Lung (tissue), 12 donors: ENCODE data around the gene EPHB2. TPM values are rescaled to one million over a fixed set of nuclear protein-coding genes. Genes with fewer than 3 reads are reported as not detected.
"Not testable (repeated sequence)": the region's sequence is repeated elsewhere in the genome, so short reads cannot be mapped to it uniquely, and the experiment has no call there.

Experiments used
- ATAC-seq: fragments of 200-7000 bp; cut with Tn5 transposase; one replicate; pipeline ENCODE4 v1.9.1; 2020; ENCODE audit warnings: moderate number of reproducible peaks; ENCODE audit not compliant: insufficient read depth, low FRiP score
- DNase-seq, 3 donors: peaks; one replicate each; pipeline ENCODE4 v3.0.0-alpha.2; 2013 to 2017
- H3K27ac ChIP-seq, 2 donors: one replicate each; pipeline ENCODE4 v1.5.1; 2013; ENCODE audit warnings: mild to moderate bottlenecking in 2 of 2, moderate library complexity in 2 of 2, control low read depth in 1 of 2, inconsistent platforms in 1 of 2, low read depth in 1 of 2, low read length in 1 of 2
- H3K27me3 ChIP-seq, 3 donors: one replicate each; pipeline ENCODE4 v1.5.1; 2013; ENCODE audit warnings: low read length in 2 of 3; ENCODE audit not compliant: control insufficient read depth in 3 of 3, insufficient read depth in 3 of 3
- H3K36me3 ChIP-seq, 4 donors: one replicate each; pipeline ENCODE4 v1.5.1; 2013; ENCODE audit warnings: low read length in 4 of 4, mild to moderate bottlenecking in 1 of 4, moderate library complexity in 1 of 4; ENCODE audit not compliant: control insufficient read depth in 4 of 4, insufficient read depth in 4 of 4
- H3K4me1 ChIP-seq, 5 donors: one replicate each; pipeline ENCODE4 v1.5.1; 2013; ENCODE audit warnings: low read length in 5 of 5, mild to moderate bottlenecking in 2 of 5, moderate library complexity in 1 of 5; ENCODE audit not compliant: control insufficient read depth in 5 of 5, insufficient read depth in 5 of 5
- H3K4me3 ChIP-seq: one replicate; pipeline ENCODE4 v1.5.1; 2013; ENCODE audit warnings: mild to moderate bottlenecking, control low read depth, moderate library complexity
- H3K9ac ChIP-seq, 2 donors: one replicate each; pipeline ENCODE4 v1.5.1; 2013; ENCODE audit warnings: low read length in 2 of 2, control low read depth in 1 of 2; ENCODE audit not compliant: insufficient read depth in 1 of 2
- H3K9me3 ChIP-seq, 4 donors: one replicate each; pipeline ENCODE4 v1.5.1; 2013; ENCODE audit warnings: low read length in 3 of 4, mild to moderate bottlenecking in 1 of 4, moderate library complexity in 1 of 4; ENCODE audit not compliant: control insufficient read depth in 4 of 4, insufficient read depth in 3 of 4
- CTCF ChIP-seq: IDR thresholded peaks from 2 replicates; pipeline ENCODE4 v1.5.1; 2012; ENCODE audit warnings: mild to moderate bottlenecking; ENCODE audit errors: control extremely low read depth, extremely low read depth
- WGBS, 2 donors: extraction: QIAGEN DNeasy Blood & Tissue Kit; methylation state at CpG; one replicate each; pipeline ENCODE4 v1.1.7; 2013; 5-methylcytosine and 5-hydroxymethylcytosine counted together
- polyA plus RNA-seq, 2 donors: library from polyadenylated mRNA; stranded (reverse); fragments of 200-250 nt; gene quantifications; one replicate each; pipeline ENCODE4 v1.2.1, GENCODE V29; 2013
- total RNA-seq, 2 donors: library from RNA; depleted of rRNA in 1 of 2; stranded (reverse); fragments of >200 nt in 1 of 2; gene quantifications; one replicate each; pipeline ENCODE4 v1.2.1, GENCODE V29; 2014 to 2021
- donor health status: control.
- donor health status: control.
- donor health status: Bipolar disorder and iron deficiency.
- donor health status: healthy.
- donor health status: DM: yes; HTN: yes; CAD: no.

EPHB2 gene
- total and polyA plus RNA-seq, 4 donors: 1.2 to 8.5 (median 5.8) TPM

- Histone ChIP-seq H3K27ac (no peak overlapping the region), H3K27me3 (no peaks in the 10 kb centered on the region), H3K4me1 (peaks cover 0 to 3% (median 0%) of the 10 kb centered on the region in 5 donors), H3K4me3 (no peak overlapping the region), H3K9me3 (no peaks in the 10 kb centered on the region), H3K36me3 (no peaks in the 10 kb centered on the region), H3K9ac (no peak overlapping the region)
- no peak for ATAC-seq
- TF ChIP-seq CTCF: no peak
- WGBS, 2 donors: 71 to 83% methylated on average over 8 of the region's 8 CpGs
- no peak for DNase-seq
Observed at GRCh38 chr1:22662986-22663408, 47.6 kb upstream of the EPHB2 start.

- Histone ChIP-seq H3K9ac (peak overlapping the region in 1 of 2 donors; percentile 34), H3K27ac (no peak overlapping the region), H3K4me1 (peaks cover 0 to 3% (median 0%) of the 10 kb centered on the region in 5 donors), H3K36me3 (no peaks in the 10 kb centered on the region), H3K4me3 (no peak overlapping the region), H3K27me3 (no peaks in the 10 kb centered on the region), H3K9me3 (no peaks in the 10 kb centered on the region)
- no peak for TF ChIP-seq CTCF
- DNase-seq: peak; percentile 36 to 61 (median 58)
- 49 to 70% methylated on average over 7 of the region's 7 CpGs for WGBS, 2 donors
- ATAC-seq: no peak
Observed at GRCh38 chr1:22665752-22666151, 44.9 kb upstream of the EPHB2 start.

DNA sequence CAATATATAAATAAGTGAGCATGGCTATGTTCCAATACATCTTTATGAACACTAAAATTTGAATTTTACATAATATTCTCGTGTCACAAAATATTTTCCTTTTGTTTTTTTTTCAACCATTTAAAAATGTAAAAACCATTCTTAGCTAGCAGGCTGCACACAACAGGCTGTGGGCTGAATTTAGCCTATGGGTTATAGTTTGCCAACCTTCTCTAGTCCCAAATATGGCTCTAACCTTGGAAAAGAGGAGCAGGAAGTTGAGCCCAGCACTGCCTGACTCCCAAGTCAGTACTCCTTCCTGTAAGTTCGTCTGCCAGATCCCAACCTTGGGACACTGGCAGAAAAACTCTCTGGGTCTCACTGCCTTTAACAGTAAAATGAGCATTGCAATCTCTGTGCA lies 44.2 kb upstream of the EPHB2 start:
- Histone ChIP-seq H3K36me3 (no peaks in the 10 kb centered on the region), H3K27ac (no peak overlapping the region), H3K9ac (no peak overlapping the region), H3K9me3 (no peaks in the 10 kb centered on the region), H3K27me3 (no peaks in the 10 kb centered on the region), H3K4me1 (peaks cover 0 to 3% (median 0%) of the 10 kb centered on the region in 5 donors), H3K4me3 (no peak overlapping the region)
- WGBS, 2 donors: 59 to 73% methylated on average over 2 of the region's 2 CpGs
- TF ChIP-seq CTCF: no peak
- ATAC-seq (no peak), DNase-seq (no peak)

- not testable (repeated sequence) for H3K4me3 ChIP-seq, H3K9me3 ChIP-seq, H3K9ac ChIP-seq, H3K27me3 ChIP-seq, H3K36me3 ChIP-seq, DNase-seq, ATAC-seq, H3K4me1 ChIP-seq, H3K27ac ChIP-seq
- 81 to 84% methylated on average over 2 of the region's 2 CpGs for WGBS, 2 donors
Observed at GRCh38 chr1:22668840-22669239, 41.8 kb upstream of the EPHB2 start.
